Large intestine (tissue), 12 donors: Measurements from ENCODE around the gene PPFIBP2. TPM values are rescaled to one million over a fixed set of nuclear protein-coding genes. Genes with fewer than 3 reads are reported as not detected.

ENCODE experiments used
- DNase-seq, 2 donors: peaks; one replicate each; pipeline versions ENCODE4 v3.0.0 to v3.0.0-alpha.2; 2013
- H3K27ac ChIP-seq: one replicate; pipeline ENCODE4 v1.5.1; 2013; ENCODE audit warnings: low read length
- H3K27me3 ChIP-seq: 2 replicates; pipeline ENCODE4 v1.6.1; 2013; ENCODE audit warnings: low read length; ENCODE audit not compliant: control insufficient read depth, insufficient read depth
- H3K36me3 ChIP-seq: 2 replicates; pipeline ENCODE4 v1.6.1; 2013; ENCODE audit warnings: low read length; ENCODE audit not compliant: control insufficient read depth, insufficient read depth
- H3K4me1 ChIP-seq: one replicate; pipeline ENCODE4 v1.6.1; 2013; ENCODE audit warnings: low read length; ENCODE audit not compliant: control insufficient read depth, insufficient read depth
- H3K4me3 ChIP-seq: one replicate; pipeline ENCODE4 v1.5.1; 2013; ENCODE audit warnings: low read length
- H3K9me3 ChIP-seq: one replicate; pipeline ENCODE4 v1.6.1; 2013; ENCODE audit warnings: mild to moderate bottlenecking, low read depth, low read length, moderate library complexity; ENCODE audit not compliant: control insufficient read depth
- WGBS: methylation state at CpG from one replicate; pipeline ENCODE4 v1.1.5; 2013; ENCODE audit warnings: low lambda C conversion rate; ENCODE audit not compliant: insufficient coverage; 5-methylcytosine and 5-hydroxymethylcytosine counted together
- long read RNA-seq, 11 donors: transcript quantifications; one replicate each; lab custom pipeline, GENCODE V29; 2026
- polyA plus RNA-seq: library from polyadenylated mRNA; unstranded; fragments of 120-200 nt; gene quantifications from one replicate; pipeline ENCODE4 v1.2.1, GENCODE V29; 2013

The PPFIBP2 gene
- polyA plus RNA-seq, result 73.1 TPM
- long read RNA-seq, donor 1, partial matches to known transcripts, result 0 of 2 reads
- long read RNA-seq, donor 1, other reads (novel, unspliced or antisense), result 0 of 2 reads
- long read RNA-seq, donor 2, partial matches to known transcripts, result 17 of 18 reads
- long read RNA-seq, donor 2, other reads (novel, unspliced or antisense), result 0 of 18 reads
- long read RNA-seq, donor 3, result 0 reads
- long read RNA-seq, donor 4, result 0 reads
- long read RNA-seq, donor 5, partial matches to known transcripts, result 0 of 2 reads
- long read RNA-seq, donor 5, other reads (novel, unspliced or antisense), result 0 of 2 reads
- long read RNA-seq, donor 6, transcript PPFIBP2-214 (2 exons, 1,841 nt), result major isoform, 5 of 5 reads
- long read RNA-seq, donor 6, partial matches to known transcripts, result 0 of 5 reads
- long read RNA-seq, donor 6, other reads (novel, unspliced or antisense), result 0 of 5 reads
- long read RNA-seq, donor 7, partial matches to known transcripts, result 0 of 1 reads
- long read RNA-seq, donor 7, other reads (novel, unspliced or antisense), result 0 of 1 reads
- long read RNA-seq, donor 8, partial matches to known transcripts, result 0 of 8 reads
- long read RNA-seq, donor 8, other reads (novel, unspliced or antisense), result 0 of 8 reads
- long read RNA-seq, donor 9, partial matches to known transcripts, result 0 of 3 reads
- long read RNA-seq, donor 9, other reads (novel, unspliced or antisense), result 0 of 3 reads
- long read RNA-seq, donor 10, partial matches to known transcripts, result 0 of 6 reads
- long read RNA-seq, donor 10, other reads (novel, unspliced or antisense), result 0 of 6 reads
- long read RNA-seq, donor 11, partial matches to known transcripts, result 0 of 3 reads
- long read RNA-seq, donor 11, other reads (novel, unspliced or antisense), result 0 of 3 reads

- Histone ChIP-seq H3K36me3 (no peaks in the 10 kb centered on the region), H3K27me3 (peaks cover 5% of the 10 kb centered on the region), H3K27ac (peak within 1 kb of the TSS; percentile 61), H3K4me3 (peak within 1 kb of the TSS; percentile 89), H3K4me1 (peaks cover 20% of the 10 kb centered on the region), H3K9me3 (no peaks in the 10 kb centered on the region)
- peak; percentile 68 to 85 for DNase-seq
- WGBS, result no CpG with 5 or more reads among the region's 79 CpGs
These were observed at the start of gene PPFIBP2 for GRCh38 chr11:7513234-7514098. Gene PPFIBP2, plus strand, starts transcription at chr11:7513999. Its CDS starts 35,477 bp downstream, at chr11:7549476.

DNA sequence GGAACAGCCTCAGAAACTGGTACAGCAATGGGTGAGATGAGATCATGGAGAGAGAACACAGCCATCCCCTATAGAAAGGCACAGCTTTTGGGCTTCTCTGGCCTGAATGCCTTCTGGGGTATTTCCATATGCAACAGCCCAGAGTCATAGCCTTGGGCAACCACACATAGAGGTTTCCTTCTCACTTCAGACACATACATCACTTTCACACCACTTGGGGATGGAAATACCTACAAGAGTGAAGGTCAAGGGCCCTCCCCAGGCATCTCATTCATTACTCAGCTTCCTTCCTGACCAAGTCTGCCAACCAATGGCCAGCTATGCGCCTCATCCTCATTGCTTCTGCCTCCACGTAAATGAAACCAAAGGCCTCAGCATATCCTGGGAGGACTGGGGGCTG, 46.1 kb upstream of the PPFIBP2 start:
- no peak for DNase-seq

GRCh38 chr11:7469351-7469865, 44.4 kb upstream of the PPFIBP2 start:
- no peaks in the 10 kb centered on the region for H3K27me3 ChIP-seq
- H3K9me3 ChIP-seq, result peaks cover 2% of the 10 kb centered on the region
- WGBS, result no CpG with 5 or more reads among the region's 5 CpGs
- DNase-seq, result no peak
- no peaks in the 10 kb centered on the region for H3K36me3 ChIP-seq
- no peak overlapping the region for H3K27ac ChIP-seq
- H3K4me1 ChIP-seq, result no peaks in the 10 kb centered on the region
- H3K4me3 ChIP-seq, result no peak overlapping the region

More for the DNA sequence above, 46.1 kb upstream of the PPFIBP2 start:
- no peak overlapping the region for H3K4me3 ChIP-seq
- no peak overlapping the region for H3K27ac ChIP-seq
- H3K9me3 ChIP-seq, result peaks cover 2% of the 10 kb centered on the region
- no peaks in the 10 kb centered on the region for H3K4me1 ChIP-seq
- no peaks in the 10 kb centered on the region for H3K36me3 ChIP-seq
- WGBS, result no CpG with 5 or more reads among the region's 2 CpGs
- H3K27me3 ChIP-seq, result no peaks in the 10 kb centered on the region

DNA sequence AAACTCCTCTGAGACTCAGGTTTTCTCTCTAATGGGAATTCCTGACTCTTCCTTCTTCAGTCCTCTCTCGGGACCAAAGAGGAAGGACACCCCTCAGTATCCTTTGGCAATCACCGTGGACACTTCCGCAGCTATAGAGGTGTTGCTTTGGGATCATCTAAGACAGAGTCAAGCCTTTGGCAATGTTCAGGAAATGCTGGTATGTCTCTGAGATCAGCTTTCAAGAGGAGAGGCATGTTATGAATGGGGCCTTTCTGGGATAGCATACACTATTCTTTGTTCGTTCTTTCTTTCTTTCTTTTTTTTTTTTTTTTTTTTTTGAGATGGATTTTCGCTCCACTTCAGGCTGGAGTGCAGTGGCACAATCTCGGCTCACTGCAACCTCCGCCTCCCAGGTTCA, 42.7 kb upstream of the PPFIBP2 start:
- 100% methylated on average over 1 of the region's 7 CpGs for WGBS

DNA sequence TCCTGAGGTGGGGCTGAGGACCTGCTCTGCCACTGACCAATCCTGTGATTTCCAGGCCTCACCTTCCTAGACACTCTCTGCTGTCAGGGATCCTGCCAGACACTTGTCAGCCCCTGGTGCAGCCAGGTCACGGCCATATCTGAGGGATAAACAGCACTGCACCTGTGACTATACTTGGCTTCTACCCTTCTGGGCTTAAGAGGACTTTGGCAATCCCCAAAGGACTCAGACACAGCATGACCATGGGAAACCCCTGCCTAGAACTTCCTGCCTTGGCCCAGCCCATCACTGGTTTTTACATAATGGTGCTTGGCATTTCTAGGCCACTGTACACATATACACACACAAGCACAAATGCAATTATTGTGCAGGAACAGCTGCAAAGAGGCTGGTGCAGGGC, 40.1 kb upstream of the PPFIBP2 start:
- Histone ChIP-seq H3K4me3 (no peak overlapping the region), H3K27ac (no peak overlapping the region), H3K36me3 (no peaks in the 10 kb centered on the region), H3K9me3 (peaks cover 2% of the 10 kb centered on the region), H3K4me1 (no peaks in the 10 kb centered on the region), H3K27me3 (no peaks in the 10 kb centered on the region)
- no CpG with 5 or more reads among the region's 1 CpG for WGBS
- no peak for DNase-seq

More for the DNA sequence above, 42.7 kb upstream of the PPFIBP2 start:
- peaks cover 2% of the 10 kb centered on the region for H3K9me3 ChIP-seq
- no peaks in the 10 kb centered on the region for H3K4me1 ChIP-seq
- no peak overlapping the region for H3K4me3 ChIP-seq
- no peak overlapping the region for H3K27ac ChIP-seq
- no peak for DNase-seq
- no peaks in the 10 kb centered on the region for H3K36me3 ChIP-seq
- no peaks in the 10 kb centered on the region for H3K27me3 ChIP-seq

GRCh38 chr11:7480113-7480512, 33.7 kb upstream of the PPFIBP2 start:
- Histone ChIP-seq H3K27me3 (no peaks in the 10 kb centered on the region), H3K4me1 (no peaks in the 10 kb centered on the region), H3K4me3 (no peak overlapping the region), H3K9me3 (no peaks in the 10 kb centered on the region), H3K27ac (no peak overlapping the region), H3K36me3 (no peaks in the 10 kb centered on the region)
- DNase-seq, result no peak
- no CpG with 5 or more reads among the region's 2 CpGs for WGBS

DNA sequence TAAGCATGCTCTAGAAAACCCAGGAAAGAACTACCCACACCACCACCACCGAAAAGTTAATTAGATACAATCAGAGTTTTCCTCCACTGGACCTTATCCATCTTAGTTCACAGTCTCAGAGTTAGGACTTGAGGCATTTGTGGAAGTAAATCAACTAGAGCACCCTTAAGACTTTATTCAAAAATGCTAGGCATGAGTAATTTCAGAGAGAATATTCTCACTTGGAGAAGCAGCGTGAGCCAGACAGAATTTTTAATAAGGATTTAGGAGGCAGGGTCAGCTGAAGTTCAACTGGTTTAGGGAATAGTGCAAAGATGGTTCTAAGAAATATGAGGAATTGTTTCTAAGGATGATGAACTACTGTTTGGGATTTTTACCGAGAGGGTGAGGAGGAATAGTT, 29.7 kb upstream of the PPFIBP2 start:
- Histone ChIP-seq H3K4me3 (no peak overlapping the region), H3K36me3 (no peaks in the 10 kb centered on the region), H3K27ac (no peak overlapping the region), H3K4me1 (no peaks in the 10 kb centered on the region), H3K9me3 (no peaks in the 10 kb centered on the region), H3K27me3 (no peaks in the 10 kb centered on the region)
- whole genome bisulfite sequencing, result 86% methylated on average over 1 of the region's 3 CpGs
- DNase-seq, result no peak

GRCh38 chr11:7484645-7485044, 29.2 kb upstream of the PPFIBP2 start:
- no peaks in the 10 kb centered on the region for H3K4me1 ChIP-seq
- H3K9me3 ChIP-seq, result no peaks in the 10 kb centered on the region
- H3K36me3 ChIP-seq, result no peaks in the 10 kb centered on the region
- 86% methylated on average over 2 of the region's 3 CpGs for WGBS
- no peak overlapping the region for H3K4me3 ChIP-seq
- H3K27ac ChIP-seq, result no peak overlapping the region
- no peaks in the 10 kb centered on the region for H3K27me3 ChIP-seq
- DNase-seq, result no peak

GRCh38 chr11:7485186-7486097, 28.4 kb upstream of the PPFIBP2 start, which contains the start of gene OLFML1:
Gene OLFML1, plus strand, starts transcription at chr11:7485506. Its CDS starts 370 bp downstream, at chr11:7485876.
- Histone ChIP-seq H3K27me3 (no peaks in the 10 kb centered on the region), H3K27ac (peak within 1 kb of the TSS; percentile 41), H3K9me3 (no peaks in the 10 kb centered on the region), H3K36me3 (no peaks in the 10 kb centered on the region), H3K4me1 (no peaks in the 10 kb centered on the region), H3K4me3 (peak within 1 kb of the TSS; percentile 36)
- DNase-seq, result peak in 1 of 2 donors; percentile 29
- WGBS, result 64% methylated on average over 3 of the region's 15 CpGs
